ENCODE data around the gene USH2A. TPM values are rescaled to one million over a fixed set of nuclear protein-coding genes. Genes with fewer than 3 reads are reported as not detected.

Gene USH2A
- polyA plus RNA-seq, 3 donors: not detected

DNA sequence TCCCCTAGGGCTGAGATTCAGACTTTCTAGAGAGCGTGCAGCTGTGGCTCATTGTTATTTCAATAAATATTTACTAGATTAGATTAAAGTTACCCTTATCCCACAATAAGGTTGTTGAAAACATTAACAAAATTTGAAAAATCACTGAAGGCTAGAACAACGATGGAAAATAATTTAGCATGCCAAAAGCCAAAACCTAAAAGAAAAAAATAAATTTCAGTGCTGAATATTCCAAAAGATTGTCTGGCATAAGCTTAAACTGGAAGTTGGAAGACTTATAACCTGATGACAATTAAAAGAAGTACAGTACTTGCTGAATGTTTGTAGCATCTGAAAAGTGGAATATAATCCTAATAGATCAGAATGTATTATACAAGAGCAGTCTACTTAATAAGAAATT, 221.3 kb downstream of the USH2A start:
- no peaks in the 10 kb centered on the region for H3K27me3 ChIP-seq (ENCODE audit: control insufficient read depth in 2 of 2, insufficient read depth in 2 of 2, low read length in 2 of 2)
- no peaks in the 10 kb centered on the region for H3K9me3 ChIP-seq (replicated peaks in 1 of 2; ENCODE audit: control insufficient read depth in 1 of 2, insufficient read depth in 1 of 2, low read length in 2 of 2)
- Mint-ChIP-seq H3K4me1 (no peaks in the 10 kb centered on the region), H3K9me3 (no peaks in the 10 kb centered on the region), H3K36me3 (no peaks in the 10 kb centered on the region), H3K4me3 (no peak overlapping the region), H3K27me3 (ENCODE audit: low read depth in 3 of 3) (peaks cover 0 to 2% (median 0%) of the 10 kb centered on the region in 3 donors), H3K27ac (no peak overlapping the region)
- no CpG with 5 or more reads among the region's 2 CpGs for WGBS (ENCODE audit: insufficient coverage)
- no peak overlapping the region for H2AFZ ChIP-seq (ENCODE audit: insufficient read depth, low read depth, low read length, poor library complexity, severe bottlenecking)
- intact Hi-C loops (cut with micrococcal nuclease): no loop called here
- TF ChIP-seq, protein P1, sequence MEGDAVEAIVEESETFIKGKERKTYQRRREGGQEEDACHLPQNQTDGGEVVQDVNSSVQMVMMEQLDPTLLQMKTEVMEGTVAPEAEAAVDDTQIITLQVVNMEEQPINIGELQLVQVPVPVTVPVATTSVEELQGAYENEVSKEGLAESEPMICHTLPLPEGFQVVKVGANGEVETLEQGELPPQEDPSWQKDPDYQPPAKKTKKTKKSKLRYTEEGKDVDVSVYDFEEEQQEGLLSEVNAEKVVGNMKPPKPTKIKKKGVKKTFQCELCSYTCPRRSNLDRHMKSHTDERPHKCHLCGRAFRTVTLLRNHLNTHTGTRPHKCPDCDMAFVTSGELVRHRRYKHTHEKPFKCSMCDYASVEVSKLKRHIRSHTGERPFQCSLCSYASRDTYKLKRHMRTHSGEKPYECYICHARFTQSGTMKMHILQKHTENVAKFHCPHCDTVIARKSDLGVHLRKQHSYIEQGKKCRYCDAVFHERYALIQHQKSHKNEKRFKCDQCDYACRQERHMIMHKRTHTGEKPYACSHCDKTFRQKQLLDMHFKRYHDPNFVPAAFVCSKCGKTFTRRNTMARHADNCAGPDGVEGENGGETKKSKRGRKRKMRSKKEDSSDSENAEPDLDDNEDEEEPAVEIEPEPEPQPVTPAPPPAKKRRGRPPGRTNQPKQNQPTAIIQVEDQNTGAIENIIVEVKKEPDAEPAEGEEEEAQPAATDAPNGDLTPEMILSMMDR (IDR thresholded peaks at IDR 0.05): no peak
- H3K4me3 ChIP-seq (replicated peaks in 1 of 3; ENCODE audit: low read depth in 2 of 3, low read length in 3 of 3): no peak overlapping the region
- H3K79me2 ChIP-seq (ENCODE audit: insufficient read depth, low read length): no peaks in the 10 kb centered on the region
- H3K4me1 ChIP-seq (ENCODE audit: control insufficient read depth in 1 of 2, insufficient read depth in 2 of 2, low read length in 2 of 2): no peaks in the 10 kb centered on the region
- no peak overlapping the region for H3K9ac ChIP-seq (ENCODE audit: insufficient read depth, low read length, poor library complexity, severe bottlenecking)
- H3K27ac ChIP-seq (ENCODE audit: low read depth in 1 of 2, low read length in 2 of 2): no peak overlapping the region
- no peaks in the 10 kb centered on the region for H3K36me3 ChIP-seq (replicated peaks in 1 of 2; ENCODE audit: control insufficient read depth in 1 of 2, insufficient read depth in 2 of 2, low read length in 2 of 2)
- DNase-seq: no peak
- H3K4me2 ChIP-seq (replicated peaks; ENCODE audit: extremely low read depth, low read length, poor library complexity, severe bottlenecking): no peak overlapping the region
- H4K20me1 ChIP-seq (ENCODE audit: insufficient read depth, low read length): no peaks in the 10 kb centered on the region

DNA sequence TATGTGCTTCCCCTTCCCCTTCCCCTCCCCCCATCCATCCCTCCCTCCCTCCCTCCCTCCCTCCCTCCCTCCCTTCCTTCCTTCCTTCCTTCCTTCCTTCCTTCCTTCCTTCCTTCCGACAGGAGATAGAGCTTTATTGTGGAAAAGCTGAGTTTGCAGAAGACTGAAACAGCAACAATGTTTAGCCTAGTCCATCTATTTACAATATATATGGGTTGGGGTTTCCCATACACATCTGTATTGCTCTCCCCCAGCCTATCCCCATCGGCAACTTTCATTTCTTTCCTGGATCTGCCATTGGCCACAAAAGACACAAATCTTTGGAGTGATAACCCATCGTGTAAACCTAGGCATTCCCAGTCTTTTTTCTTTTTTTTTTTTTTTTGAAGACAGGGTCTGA, 222.3 kb downstream of the USH2A start:
- Mint-ChIP-seq H3K9me3 (no peaks in the 10 kb centered on the region), H3K27me3 (ENCODE audit: low read depth in 3 of 3) (peaks cover 0 to 2% (median 0%) of the 10 kb centered on the region in 3 donors), H3K36me3 (no peaks in the 10 kb centered on the region), H3K4me3 (no peak overlapping the region), H3K4me1 (no peaks in the 10 kb centered on the region), H3K27ac (no peak overlapping the region)
- Histone ChIP-seq H3K9ac (ENCODE audit: insufficient read depth, low read length, poor library complexity, severe bottlenecking) (no peak overlapping the region), H4K20me1 (ENCODE audit: insufficient read depth, low read length) (no peaks in the 10 kb centered on the region), H2AFZ (ENCODE audit: insufficient read depth, low read depth, low read length, poor library complexity, severe bottlenecking) (no peak overlapping the region), H3K36me3 (replicated peaks in 1 of 2; ENCODE audit: control insufficient read depth in 1 of 2, insufficient read depth in 2 of 2, low read length in 2 of 2) (no peaks in the 10 kb centered on the region), H3K4me1 (ENCODE audit: control insufficient read depth in 1 of 2, insufficient read depth in 2 of 2, low read length in 2 of 2) (no peaks in the 10 kb centered on the region), H3K4me2 (replicated peaks; ENCODE audit: extremely low read depth, low read length, poor library complexity, severe bottlenecking) (no peak overlapping the region), H3K27me3 (ENCODE audit: control insufficient read depth in 2 of 2, insufficient read depth in 2 of 2, low read length in 2 of 2) (no peaks in the 10 kb centered on the region), H3K79me2 (ENCODE audit: insufficient read depth, low read length) (no peaks in the 10 kb centered on the region), H3K27ac (ENCODE audit: low read depth in 1 of 2, low read length in 2 of 2) (no peak overlapping the region), H3K4me3 (replicated peaks in 1 of 3; ENCODE audit: low read depth in 2 of 3, low read length in 3 of 3) (no peak overlapping the region), H3K9me3 (replicated peaks in 1 of 2; ENCODE audit: control insufficient read depth in 1 of 2, insufficient read depth in 1 of 2, low read length in 2 of 2) (no peaks in the 10 kb centered on the region)
- no CpG with 5 or more reads among the region's 3 CpGs for WGBS (ENCODE audit: insufficient coverage)
- TF ChIP-seq, protein P1 (IDR thresholded peaks at IDR 0.05): no peak
- no peak for DNase-seq
- intact Hi-C loops (cut with micrococcal nuclease): no loop called here
